Jurkat, Clone E6-1 (cell line): Measurements from ENCODE around the gene FAM117A.

ENCODE experiments used
- DNase-seq: peaks from one replicate; pipeline ENCODE4 v3.0.0-alpha.2; 2011; ENCODE audit warnings: low read depth, low spot score
- H3K4me3 ChIP-seq: 2 replicates; pipeline ENCODE4 v1.5.1; 2011; ENCODE audit warnings: mild to moderate bottlenecking, low read length, control low read depth, moderate library complexity

Gene FAM117A

GRCh38 chr17:49717371-49717861, 46.5 kb downstream of the FAM117A start:
- H3K4me3 ChIP-seq = no peak overlapping the region
- no peak for DNase-seq

DNA sequence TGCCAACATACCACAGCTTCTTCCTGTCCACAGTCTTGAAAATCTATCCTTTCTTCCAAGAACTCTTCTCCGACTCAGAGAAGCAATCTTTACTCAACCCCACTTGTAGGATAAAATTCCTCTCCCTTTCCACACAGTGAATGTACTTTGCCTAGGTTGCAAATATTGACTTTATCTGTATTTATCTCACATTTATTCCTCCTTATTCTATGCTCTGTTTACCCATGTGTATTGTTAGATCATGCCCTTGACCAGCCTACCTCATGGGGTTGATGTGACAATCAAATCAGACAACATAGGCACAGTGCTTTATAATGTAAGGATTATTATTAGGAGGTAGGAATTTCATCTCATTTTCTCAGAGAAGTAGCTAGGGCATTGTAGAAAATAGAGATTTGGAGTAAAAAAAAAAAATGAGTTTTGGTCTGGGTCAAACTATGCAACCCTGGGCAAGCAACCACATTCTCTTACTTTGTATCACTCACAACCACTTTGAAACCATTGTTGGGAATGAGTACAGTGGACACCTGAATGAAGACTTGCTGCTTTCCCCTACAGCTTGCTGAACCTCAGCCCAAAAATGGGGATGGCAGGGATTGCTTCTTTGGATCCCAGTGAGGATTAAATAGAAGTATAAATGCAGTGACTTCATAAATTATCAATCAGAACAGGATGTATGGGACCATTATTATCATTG, 47.1 kb downstream of the FAM117A start:
- DNase-seq = no peak
- no peak overlapping the region for H3K4me3 ChIP-seq

- H3K4me3 ChIP-seq = no peak overlapping the region
- no peak for DNase-seq
Observed at GRCh38 chr17:49715717-49716279, 48.1 kb downstream of the FAM117A start.

DNA sequence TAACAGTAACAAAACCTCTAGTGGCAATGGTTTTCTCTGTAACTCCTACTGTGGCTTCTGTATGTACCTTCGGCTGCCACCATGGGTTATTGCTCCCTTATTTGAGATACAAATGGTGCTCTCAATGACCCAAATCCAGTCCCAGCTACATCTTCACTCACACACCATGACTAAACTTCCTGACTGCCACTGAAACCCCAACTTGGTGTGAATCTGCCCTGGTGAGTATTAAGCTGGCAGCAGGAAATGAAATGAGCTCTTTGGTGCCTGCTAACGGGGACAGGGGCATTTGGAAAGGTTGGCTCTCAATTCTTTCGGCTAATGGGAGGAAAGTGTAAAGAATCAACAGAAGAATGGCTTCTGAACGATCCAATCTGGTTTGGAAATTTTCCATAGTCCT, 48.7 kb downstream of the FAM117A start:
- H3K4me3 ChIP-seq = no peak overlapping the region
- no peak for DNase-seq

DNA sequence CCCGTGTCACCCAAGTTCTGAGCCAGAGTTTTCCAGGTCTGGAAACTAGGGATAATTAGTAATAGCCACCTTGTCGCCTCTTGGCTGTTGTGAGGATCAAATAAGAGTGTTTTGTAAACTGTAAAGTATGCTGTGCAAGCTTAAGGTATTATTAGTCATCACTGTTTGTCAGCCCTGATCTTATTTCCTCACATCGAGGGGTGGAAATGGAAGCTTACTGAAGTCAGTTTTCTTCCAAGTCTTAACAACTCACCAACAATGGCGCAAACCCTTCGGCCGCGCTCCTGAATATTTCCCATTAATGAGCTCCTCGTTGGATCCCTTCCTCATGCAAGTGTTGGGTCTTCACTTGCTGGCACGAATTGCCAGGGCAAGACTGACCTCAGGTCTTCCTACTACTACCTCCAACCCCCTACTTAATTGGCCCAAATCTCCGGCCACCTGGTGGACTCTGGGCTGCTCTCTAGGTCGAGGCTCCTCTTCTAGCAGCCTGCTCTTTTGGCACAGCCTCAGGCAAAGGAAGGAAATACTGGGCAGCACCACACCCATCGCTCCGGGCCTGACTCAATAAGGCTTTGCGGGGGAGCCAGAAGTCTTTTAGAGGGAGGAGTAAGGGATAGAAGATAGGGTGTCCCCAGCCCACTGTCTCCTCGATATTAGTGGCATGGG, 55.3 kb downstream of the FAM117A start:
- H3K4me3 ChIP-seq = peak overlapping the region; percentile 36
- no peak for DNase-seq

DNA sequence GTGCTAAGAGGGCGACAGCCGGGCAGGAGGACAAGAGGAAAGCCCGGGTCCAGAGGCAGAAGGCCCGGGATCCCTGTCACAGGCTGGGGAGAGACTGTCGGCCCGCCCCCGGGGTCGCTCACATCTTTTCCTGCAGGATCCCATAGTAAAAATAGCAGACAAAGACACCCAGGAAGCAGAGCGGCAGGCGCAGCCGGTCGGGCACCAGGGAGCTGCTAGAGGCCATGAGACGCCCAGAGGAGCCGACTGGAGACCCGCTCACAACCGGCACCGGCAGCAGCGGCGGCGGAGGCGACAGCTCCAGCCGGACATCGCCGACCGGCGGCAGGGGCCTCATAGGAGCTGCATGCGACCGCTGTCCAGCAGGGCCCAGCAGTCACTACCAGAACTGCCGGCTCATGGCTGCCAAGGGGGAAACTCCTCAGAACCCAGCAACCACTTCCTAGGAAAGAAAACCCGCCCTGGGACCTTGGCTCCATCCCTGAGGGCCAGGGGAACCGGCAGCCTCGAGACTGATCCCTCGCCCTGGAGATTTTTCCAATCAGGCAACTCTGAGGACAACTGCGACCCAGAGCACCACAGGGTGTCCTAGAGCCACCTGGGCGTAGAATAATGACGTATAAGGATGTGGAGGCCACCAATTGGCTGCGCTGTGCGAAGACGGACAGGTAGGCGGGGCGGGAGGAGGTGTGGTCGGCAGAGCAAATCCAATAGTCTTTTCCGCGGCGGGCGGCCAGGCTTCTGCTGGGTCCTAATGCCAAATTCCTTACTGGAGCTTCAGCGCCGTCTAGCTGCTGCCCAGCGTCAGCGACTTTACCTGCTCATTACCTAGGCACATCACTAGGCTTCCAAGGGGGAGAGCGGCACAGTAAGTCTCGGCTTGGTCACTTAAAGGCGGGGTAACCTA, 56.1 kb downstream of the FAM117A start, which contains the start of gene SLC35B1:
Gene SLC35B1 (minus strand): TSS at position 357 of the 907 bp plus-strand sequence. CDS start 131 bp downstream, at position 226.
- DNase-seq = peak; percentile 98
- peak within 1 kb of the TSS; percentile 94 for H3K4me3 ChIP-seq

GRCh38 chr17:49707246-49707607, 56.7 kb downstream of the FAM117A start:
- DNase-seq = no peak
- peak overlapping the region; percentile 94 for H3K4me3 ChIP-seq

- DNase-seq = no peak
- no peak overlapping the region for H3K4me3 ChIP-seq
Observed at GRCh38 chr17:49705254-49705653, 58.7 kb downstream of the FAM117A start.

DNA sequence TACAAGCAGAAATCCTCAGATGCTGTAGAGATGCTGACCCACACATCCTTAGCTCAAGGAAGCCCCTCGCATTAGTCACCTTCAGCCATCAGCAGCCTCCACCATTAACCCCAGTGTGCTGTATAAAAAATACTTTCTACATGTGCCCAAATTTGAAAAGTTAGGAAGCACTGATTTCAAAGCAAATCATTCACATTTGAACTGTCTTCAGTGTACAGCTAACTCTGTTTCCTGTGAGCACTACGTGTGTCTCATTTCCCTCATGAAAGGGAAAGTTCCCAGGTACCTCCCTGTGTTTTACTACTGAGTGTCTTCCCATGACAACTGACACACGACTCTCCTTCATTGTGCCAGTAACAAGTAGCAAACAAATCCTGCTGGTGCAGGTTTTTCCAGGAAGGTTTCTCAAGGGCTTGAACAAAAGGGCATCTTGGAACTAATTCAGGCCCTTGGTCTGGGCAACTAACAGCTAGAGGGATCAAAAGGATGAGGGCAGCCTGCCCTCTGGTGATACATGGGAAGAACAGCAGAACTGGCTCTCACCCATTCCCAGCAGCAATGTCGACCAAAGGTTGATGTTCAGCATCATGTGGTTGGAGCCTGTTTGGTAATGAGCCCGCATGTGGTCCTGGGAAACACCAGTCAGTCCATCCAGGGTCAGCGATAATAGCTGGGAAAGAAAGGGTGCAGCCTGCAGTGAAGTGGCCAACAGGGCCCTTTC, 60.2 kb downstream of the FAM117A start:
- H3K4me3 ChIP-seq = no peak overlapping the region
- DNase-seq = peak; percentile 53

DNA sequence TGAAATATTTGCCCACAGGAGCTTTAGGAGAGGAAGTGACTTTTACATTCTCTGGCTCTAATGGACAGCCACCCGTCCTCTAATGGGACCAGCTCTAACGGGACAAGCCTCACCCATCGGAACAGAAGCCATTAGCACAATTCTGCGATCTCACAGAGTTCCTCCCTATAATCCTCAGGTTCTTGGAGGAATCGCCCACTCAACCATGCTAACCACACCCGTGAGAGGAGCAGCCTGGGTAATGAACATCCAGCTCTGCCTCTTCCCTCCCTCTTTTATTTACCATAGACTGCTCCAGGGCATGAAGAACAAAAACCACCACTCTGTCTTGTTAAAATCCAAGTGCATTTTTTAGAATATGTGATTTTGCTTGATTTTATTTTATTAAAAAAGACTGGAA, 63.0 kb downstream of the FAM117A start:
- no peak overlapping the region for H3K4me3 ChIP-seq
- DNase-seq = no peak

- no peak for DNase-seq
- no peak overlapping the region for H3K4me3 ChIP-seq
Observed at GRCh38 chr17:49699966-49700575, 63.9 kb downstream of the FAM117A start.

DNA sequence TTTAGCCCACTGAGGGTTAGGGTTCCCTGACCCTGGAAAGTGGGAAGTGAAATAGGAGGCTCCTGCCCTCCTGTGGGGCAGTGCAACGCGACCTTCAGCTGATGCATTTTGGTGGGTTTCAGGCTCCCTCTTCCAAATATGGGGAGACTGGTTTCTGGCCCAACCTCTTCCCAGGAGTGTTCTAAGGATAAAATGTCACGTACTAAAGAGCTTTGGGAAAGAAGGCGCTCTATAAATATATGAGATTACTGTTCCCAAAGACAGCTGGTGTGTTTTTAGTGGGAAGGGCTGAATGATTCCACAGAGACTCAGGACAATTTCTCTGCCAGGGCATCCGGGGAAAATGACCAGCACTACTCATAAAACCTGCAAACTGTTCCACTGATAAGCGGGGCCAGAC, 65.9 kb downstream of the FAM117A start:
- no peak overlapping the region for H3K4me3 ChIP-seq
- no peak for DNase-seq

GRCh38 chr17:49696233-49696761, 67.6 kb downstream of the FAM117A start:
- DNase-seq = peak; percentile 48
- H3K4me3 ChIP-seq = no peak overlapping the region

- H3K4me3 ChIP-seq = no peak overlapping the region
Observed at GRCh38 chr17:49695698-49696232, 68.2 kb downstream of the FAM117A start.

GRCh38 chr17:49694847-49695697, 68.9 kb downstream of the FAM117A start:
- DNase-seq = peak; percentile 48
- no peak overlapping the region for H3K4me3 ChIP-seq

More at GRCh38 chr17:49695698-49696232, 68.2 kb downstream of the FAM117A start:
- no peak for DNase-seq

DNA sequence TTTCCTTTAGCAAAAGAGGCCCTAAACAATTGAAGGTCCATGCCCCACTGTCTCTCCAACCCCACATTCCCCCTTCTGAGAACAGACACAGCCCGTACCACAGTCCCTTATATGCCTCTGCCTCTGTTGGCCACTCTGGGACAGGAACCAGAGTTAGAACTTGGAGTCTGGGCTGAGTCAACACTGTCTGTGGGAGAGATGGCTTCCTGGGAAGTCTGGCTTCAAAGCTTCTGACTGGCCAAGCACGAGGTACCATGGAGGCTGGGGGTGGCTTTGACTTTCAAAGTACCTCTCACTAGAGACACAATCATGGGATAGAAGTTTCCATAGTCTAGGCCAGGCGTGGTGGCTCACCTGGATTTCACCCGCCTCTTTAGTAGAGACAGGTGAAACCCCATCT, 71.2 kb downstream of the FAM117A start:
- no peak for DNase-seq
- no peak overlapping the region for H3K4me3 ChIP-seq

GRCh38 chr17:49691677-49692191, 72.2 kb downstream of the FAM117A start:
- no peak overlapping the region for H3K4me3 ChIP-seq
- no peak for DNase-seq
